Panc1 (cell line): ENCODE measurements around the gene VCX3A.

Experiments used
- CTCF ChIP-seq: fragments of 450-650 bp; IDR thresholded peaks from 2 replicates; pipeline ENCODE4 v1.5.1; 2017; ENCODE audit warnings: mild to moderate bottlenecking
- POLR2AphosphoS5 ChIP-seq: IDR thresholded peaks from 2 replicates; pipeline ENCODE4 v1.6.1; 2012; ENCODE audit warnings: mild to moderate bottlenecking, low read depth, low read length, moderate library complexity
- REST ChIP-seq, 2 experiments: IDR thresholded peaks; 2 replicates each; pipeline ENCODE4 v1.6.1; 2011 to 2012; ENCODE audit warnings: low read depth in 2 of 2, control low read depth in 1 of 2, low read length in 1 of 2, mild to moderate bottlenecking in 1 of 2, moderate library complexity in 1 of 2; ENCODE audit not compliant: insufficient read depth in 1 of 2
- SIN3A ChIP-seq: IDR thresholded peaks from 2 replicates; pipeline ENCODE4 v1.6.1; 2012; ENCODE audit warnings: low read depth, mild to moderate bottlenecking, low read length, moderate library complexity, borderline replicate concordance; ENCODE audit not compliant: insufficient read depth
- TCF7L2 ChIP-seq: IDR thresholded peaks from 2 replicates; pipeline ENCODE4 v1.6.1; 2011; ENCODE audit warnings: mild to moderate bottlenecking, low read depth, low read length, inconsistent platforms

GRCh38 chrX:6557690-6558089 is 22.8 kb upstream of the VCX3A start:
- no peak for TF ChIP-seq CTCF
- no peak for TF ChIP-seq POLR2AphosphoS5
- TF ChIP-seq REST (IDR thresholded peaks at IDR 0.05; ENCODE audit: insufficient read depth in 1 of 2, low read depth in 2 of 2, low read length in 1 of 2): no peak
- no peak for TF ChIP-seq SIN3A
- TF ChIP-seq TCF7L2: no peak
